ENCODE data around the gene FHOD3.

Gene FHOD3

DNA sequence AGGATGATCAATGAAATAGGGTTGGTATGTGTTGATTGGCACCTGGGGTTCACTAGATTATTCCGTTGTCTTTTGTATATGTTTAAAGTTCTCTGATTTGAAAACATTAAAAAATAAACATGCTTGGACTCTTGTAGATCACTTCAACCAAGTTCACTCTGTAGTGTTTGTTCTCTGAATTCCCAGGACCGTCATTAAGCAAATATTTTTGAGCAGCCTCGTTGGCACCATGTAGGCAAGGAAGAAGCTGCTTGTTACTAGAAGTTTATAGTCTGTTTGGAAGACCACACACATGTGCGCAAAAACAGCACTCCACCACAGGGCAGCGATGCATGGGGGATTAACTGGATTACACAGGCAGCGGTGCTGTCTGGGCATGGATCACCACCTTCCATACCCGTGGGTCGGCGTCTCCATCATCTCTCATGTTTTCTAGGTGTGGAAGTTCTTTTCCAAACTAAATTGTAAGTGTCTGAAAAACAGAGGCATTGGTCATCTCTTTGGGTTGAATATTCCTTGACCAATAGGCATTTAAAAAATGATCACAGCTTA is 212.2 kb downstream of the FHOD3 start:
- in situ Hi-C loops (cut with HindIII; ENCODE audit: low sequenced_read_pairs): no loop called here
- TF ChIP-seq, protein P1, sequence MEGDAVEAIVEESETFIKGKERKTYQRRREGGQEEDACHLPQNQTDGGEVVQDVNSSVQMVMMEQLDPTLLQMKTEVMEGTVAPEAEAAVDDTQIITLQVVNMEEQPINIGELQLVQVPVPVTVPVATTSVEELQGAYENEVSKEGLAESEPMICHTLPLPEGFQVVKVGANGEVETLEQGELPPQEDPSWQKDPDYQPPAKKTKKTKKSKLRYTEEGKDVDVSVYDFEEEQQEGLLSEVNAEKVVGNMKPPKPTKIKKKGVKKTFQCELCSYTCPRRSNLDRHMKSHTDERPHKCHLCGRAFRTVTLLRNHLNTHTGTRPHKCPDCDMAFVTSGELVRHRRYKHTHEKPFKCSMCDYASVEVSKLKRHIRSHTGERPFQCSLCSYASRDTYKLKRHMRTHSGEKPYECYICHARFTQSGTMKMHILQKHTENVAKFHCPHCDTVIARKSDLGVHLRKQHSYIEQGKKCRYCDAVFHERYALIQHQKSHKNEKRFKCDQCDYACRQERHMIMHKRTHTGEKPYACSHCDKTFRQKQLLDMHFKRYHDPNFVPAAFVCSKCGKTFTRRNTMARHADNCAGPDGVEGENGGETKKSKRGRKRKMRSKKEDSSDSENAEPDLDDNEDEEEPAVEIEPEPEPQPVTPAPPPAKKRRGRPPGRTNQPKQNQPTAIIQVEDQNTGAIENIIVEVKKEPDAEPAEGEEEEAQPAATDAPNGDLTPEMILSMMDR (IDR thresholded peaks at IDR 0.05; ENCODE audit: low read depth, low read length): no peak
- no peak overlapping the region for H3K4me3 ChIP-seq (ENCODE audit: low read depth, low read length)
- no peak for DNase-seq (ENCODE audit: low read depth, low spot score)

DNA sequence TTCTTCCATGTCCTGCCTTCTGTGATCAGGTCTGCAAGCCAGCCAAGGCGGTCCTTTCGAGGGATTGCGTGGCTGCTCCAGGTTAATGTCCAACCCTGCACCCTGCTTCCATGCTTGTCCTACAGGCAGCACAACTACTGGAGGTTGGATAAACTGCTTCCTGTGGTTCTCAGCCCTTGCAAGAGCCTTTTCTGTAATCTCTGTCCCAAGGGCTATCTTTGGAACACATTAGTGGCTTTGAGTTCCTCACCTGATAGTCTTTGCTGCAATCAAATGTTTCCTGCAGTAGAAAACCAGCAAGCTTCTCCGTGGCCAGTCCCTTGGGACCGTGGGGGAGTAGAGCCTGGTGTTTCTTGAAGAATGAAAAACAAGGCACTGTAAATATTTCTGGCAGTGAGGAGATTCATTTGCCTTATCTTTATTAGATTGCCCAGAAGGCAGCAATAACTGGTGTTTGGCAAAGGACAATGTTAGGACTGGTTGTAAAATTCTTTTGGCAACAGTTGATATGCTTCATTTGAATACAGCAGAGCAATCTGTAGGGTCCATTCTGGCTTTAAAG is 214.4 kb downstream of the FHOD3 start:
- no peak overlapping the region for H3K4me3 ChIP-seq (ENCODE audit: low read depth, low read length)
- in situ Hi-C loops (cut with HindIII; ENCODE audit: low sequenced_read_pairs): no loop called here
- no peak for DNase-seq (ENCODE audit: low read depth, low spot score)
- TF ChIP-seq, protein P1 (IDR thresholded peaks at IDR 0.05; ENCODE audit: low read depth, low read length): no peak

DNA sequence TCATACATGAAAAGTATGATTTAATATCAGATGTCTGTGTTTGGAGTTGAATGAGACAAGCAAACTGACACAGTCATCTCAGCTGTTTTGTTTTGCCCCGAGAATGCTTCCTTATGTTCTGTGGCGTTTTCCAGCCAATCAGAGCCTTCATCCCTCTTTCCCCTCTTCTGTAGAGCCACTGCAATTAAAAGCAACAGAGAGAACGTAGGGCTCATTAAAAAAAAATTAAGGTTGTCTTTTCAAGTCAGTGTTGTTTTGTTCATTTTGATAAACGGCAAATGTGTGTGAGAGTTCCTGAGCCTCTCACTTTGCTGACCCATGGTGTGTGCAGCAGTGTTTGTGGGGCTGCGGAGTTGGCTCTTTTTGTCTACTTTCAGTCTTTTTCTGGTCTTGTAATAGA is 216.0 kb downstream of the FHOD3 start:
- DNase-seq (ENCODE audit: low read depth, low spot score): no peak
- H3K4me3 ChIP-seq (ENCODE audit: low read depth, low read length): no peak overlapping the region
- TF ChIP-seq, protein P1 (IDR thresholded peaks at IDR 0.05; ENCODE audit: low read depth, low read length): no peak
- in situ Hi-C loops (cut with HindIII; ENCODE audit: low sequenced_read_pairs): no loop called here

DNA sequence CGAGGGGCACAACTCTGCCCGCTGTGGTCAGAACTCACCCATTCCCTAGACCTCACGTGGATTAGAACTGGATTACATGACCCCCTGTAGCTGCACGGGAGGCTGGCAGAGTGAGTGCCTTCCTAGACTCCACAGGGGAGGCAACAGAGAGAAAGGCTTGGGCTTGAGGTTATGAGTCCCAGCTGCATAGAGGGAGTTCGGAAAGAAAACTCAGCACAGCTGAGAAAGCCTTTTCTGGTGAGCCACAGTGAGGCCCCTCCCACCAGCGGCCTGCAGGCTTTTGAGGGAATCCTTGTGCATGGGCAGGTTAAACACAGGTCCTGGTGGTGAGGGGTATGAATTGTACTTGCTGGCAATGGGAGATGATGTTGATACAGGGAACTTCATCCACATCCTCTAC is 217.3 kb downstream of the FHOD3 start:
- no peak for DNase-seq (ENCODE audit: low read depth, low spot score)
- TF ChIP-seq, protein P1 (IDR thresholded peaks at IDR 0.05; ENCODE audit: low read depth, low read length): no peak
- H3K4me3 ChIP-seq (ENCODE audit: low read depth, low read length): no peak overlapping the region
- in situ Hi-C loops (cut with HindIII; ENCODE audit: low sequenced_read_pairs): no loop called here

DNA sequence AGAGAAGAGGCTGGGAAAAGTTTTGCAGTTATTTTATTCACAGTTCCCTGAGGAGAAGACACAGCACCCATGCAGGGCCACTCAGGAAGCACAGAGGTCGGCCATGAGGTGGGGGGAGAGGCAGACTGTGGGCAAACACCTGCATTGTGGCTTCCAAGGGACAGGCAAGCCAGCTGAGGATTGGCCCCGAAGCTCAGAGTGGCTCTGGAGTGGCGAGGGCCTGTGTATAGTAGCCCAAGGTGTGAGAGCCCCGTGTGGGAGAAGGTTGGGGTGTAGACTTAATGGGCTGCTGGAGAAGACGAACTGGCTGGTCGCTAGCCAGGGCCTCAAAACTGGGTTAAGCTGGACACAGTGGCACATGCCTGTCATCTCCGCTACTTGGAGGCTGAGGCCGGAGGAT is 218.7 kb downstream of the FHOD3 start:
- no peak overlapping the region for H3K4me3 ChIP-seq (ENCODE audit: low read depth, low read length)
- TF ChIP-seq, protein P1 (IDR thresholded peaks at IDR 0.05; ENCODE audit: low read depth, low read length): no peak
- DNase-seq (ENCODE audit: low read depth, low spot score): no peak
- in situ Hi-C loops (cut with HindIII; ENCODE audit: low sequenced_read_pairs): no loop called here

DNA sequence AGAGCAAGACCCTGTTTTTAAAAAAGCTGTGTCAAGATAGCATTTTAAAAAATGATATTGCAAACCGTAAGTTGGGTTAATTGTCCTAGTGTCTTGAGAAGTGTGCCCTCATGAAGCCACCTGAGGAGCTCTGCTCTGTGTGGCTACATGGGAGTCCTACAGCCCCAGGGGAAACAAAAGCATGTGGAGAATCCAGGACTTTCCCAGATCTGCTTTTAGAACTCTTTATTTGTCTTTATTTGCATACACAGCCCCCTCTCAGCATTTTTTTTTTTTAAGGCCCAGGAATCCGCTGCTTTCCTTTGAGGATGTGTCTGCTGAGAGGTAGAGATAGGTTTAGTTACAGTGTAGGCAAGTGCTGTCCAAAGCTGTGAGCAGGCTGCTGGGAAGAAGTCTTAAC is 219.2 kb downstream of the FHOD3 start:
- DNase-seq (ENCODE audit: low read depth, low spot score): no peak
- in situ Hi-C loops (cut with HindIII; ENCODE audit: low sequenced_read_pairs): no loop called here
- H3K4me3 ChIP-seq (ENCODE audit: low read depth, low read length): no peak overlapping the region
- TF ChIP-seq, protein P1 (IDR thresholded peaks at IDR 0.05; ENCODE audit: low read depth, low read length): no peak

All from astrocyte of the spinal cord (primary cell).